Hepatocyte (in vitro differentiated cells): ENCODE data around the gene SNCAIP. TPM values are rescaled to one million over a fixed set of nuclear protein-coding genes. Genes with fewer than 3 reads are reported as not detected.

Source experiments
- DNase-seq: peaks from one replicate; pipeline ENCODE4 v3.0.0-alpha.2; 2016; ENCODE audit warnings: low spot score
- H2AFZ ChIP-seq: fragments of 200-600 bp; sonication (generic); 2 replicates; pipeline ENCODE4 v1.6.0; 2016; ENCODE audit warnings: antibody characterized with exemption, mild to moderate bottlenecking
- H3K27ac ChIP-seq: fragments of 200-600 bp; sonication (generic); 2 replicates; pipeline ENCODE4 v1.5.1; 2016; ENCODE audit warnings: mild to moderate bottlenecking
- H3K27me3 ChIP-seq: fragments of 200-600 bp; sonication (generic); 2 replicates; pipeline ENCODE4 v1.6.1; 2016
- H3K36me3 ChIP-seq: fragments of 200-600 bp; sonication (generic); replicated peaks from 2 replicates; pipeline ENCODE4 v1.5.1; 2016; ENCODE audit warnings: low read depth; ENCODE audit not compliant: insufficient read depth
- H3K4me1 ChIP-seq: fragments of 200-600 bp; sonication (generic); 2 replicates; pipeline ENCODE4 v1.5.1; 2016; ENCODE audit warnings: mild to moderate bottlenecking, moderate library complexity; ENCODE audit not compliant: insufficient read depth
- H3K4me2 ChIP-seq: fragments of 200-600 bp; sonication (generic); 2 replicates; pipeline ENCODE4 v1.6.0; 2016
- H3K4me3 ChIP-seq: fragments of 200-600 bp; sonication (generic); 2 replicates; pipeline ENCODE4 v1.5.1; 2016; ENCODE audit warnings: mild to moderate bottlenecking
- H3K79me2 ChIP-seq: fragments of 200-600 bp; sonication (generic); 2 replicates; pipeline ENCODE4 v1.6.0; 2017; ENCODE audit warnings: mild to moderate bottlenecking
- H3K9me2 ChIP-seq: fragments of 200-600 bp; sonication (generic); replicated peaks from 2 replicates; pipeline ENCODE4 v1.6.0; 2017; ENCODE audit warnings: mild to moderate bottlenecking; ENCODE audit not compliant: insufficient read depth
- H3K9me3 ChIP-seq: fragments of 200-600 bp; sonication (generic); 2 replicates; pipeline ENCODE4 v1.5.1; 2016; ENCODE audit warnings: low read depth, mild to moderate bottlenecking
- H4K20me1 ChIP-seq: fragments of 200-600 bp; sonication (generic); 2 replicates; pipeline ENCODE4 v1.6.0; 2016; ENCODE audit warnings: mild to moderate bottlenecking; ENCODE audit not compliant: insufficient read depth, poor library complexity, severe bottlenecking
- EZH2 ChIP-seq: fragments of 200-600 bp; sonication (generic); IDR thresholded peaks from 2 replicates; pipeline ENCODE4 v1.6.1; 2016; ENCODE audit warnings: antibody characterized with exemption, mild to moderate bottlenecking, borderline replicate concordance
- EZH2phosphoT487 ChIP-seq: fragments of 200-600 bp; sonication (generic); IDR thresholded peaks from one replicate; pipeline ENCODE4 v1.6.1; 2018; ENCODE audit warnings: antibody characterized with exemption, mild to moderate bottlenecking, low read depth, moderate library complexity; ENCODE audit not compliant: unreplicated experiment, severe bottlenecking
- WGBS: methylation state at CpG from one replicate; pipeline ENCODE4 v1.1.6; 2016; ENCODE audit warnings: low lambda C conversion rate; ENCODE audit errors: missing lambda C conversion rate; 5-methylcytosine and 5-hydroxymethylcytosine counted together
- polyA plus RNA-seq: library from polyadenylated mRNA; unstranded; fragments of >200 nt; fragmentation: Nextera tagmentation; extraction: Ambion mirVana; gene quantifications from 2 replicates; pipeline ENCODE4 v1.2.1, GENCODE V29; 2016
- total RNA-seq: library from RNA; depleted of rRNA; stranded (reverse); fragments of >200 nt; gene quantifications from 2 replicates; pipeline ENCODE4 v1.2.3, GENCODE V29; 2014
- TF ChIP-seq, protein P1 (sequence below): fragments of 200-600 bp; sonication (generic); IDR thresholded peaks from 2 replicates; pipeline ENCODE4 v1.5.1; 2016; ENCODE audit warnings: antibody characterized with exemption, mild to moderate bottlenecking; ENCODE audit not compliant: poor library complexity

The SNCAIP gene
- total and polyA plus RNA-seq, 2 experiments from 2014 or later = 7.1 to 19.1 TPM

GRCh38 chr5:122321921-122322320, 9.9 kb downstream of the SNCAIP start:
- H3K9me3 ChIP-seq = no peaks in the 10 kb centered on the region
- H3K79me2 ChIP-seq = peaks cover 3% of the 10 kb centered on the region
- no peaks in the 10 kb centered on the region for H3K4me1 ChIP-seq
- no peak overlapping the region for H3K27ac ChIP-seq
- H3K9me2 ChIP-seq = no peaks in the 10 kb centered on the region
- no peaks in the 10 kb centered on the region for H3K36me3 ChIP-seq
- H4K20me1 ChIP-seq = no peaks in the 10 kb centered on the region
- H3K4me2 ChIP-seq = no peak overlapping the region
- WGBS = 85% methylated on average over 2 of the region's 2 CpGs
- H3K27me3 ChIP-seq = no peaks in the 10 kb centered on the region
- TF ChIP-seq, protein P1, sequence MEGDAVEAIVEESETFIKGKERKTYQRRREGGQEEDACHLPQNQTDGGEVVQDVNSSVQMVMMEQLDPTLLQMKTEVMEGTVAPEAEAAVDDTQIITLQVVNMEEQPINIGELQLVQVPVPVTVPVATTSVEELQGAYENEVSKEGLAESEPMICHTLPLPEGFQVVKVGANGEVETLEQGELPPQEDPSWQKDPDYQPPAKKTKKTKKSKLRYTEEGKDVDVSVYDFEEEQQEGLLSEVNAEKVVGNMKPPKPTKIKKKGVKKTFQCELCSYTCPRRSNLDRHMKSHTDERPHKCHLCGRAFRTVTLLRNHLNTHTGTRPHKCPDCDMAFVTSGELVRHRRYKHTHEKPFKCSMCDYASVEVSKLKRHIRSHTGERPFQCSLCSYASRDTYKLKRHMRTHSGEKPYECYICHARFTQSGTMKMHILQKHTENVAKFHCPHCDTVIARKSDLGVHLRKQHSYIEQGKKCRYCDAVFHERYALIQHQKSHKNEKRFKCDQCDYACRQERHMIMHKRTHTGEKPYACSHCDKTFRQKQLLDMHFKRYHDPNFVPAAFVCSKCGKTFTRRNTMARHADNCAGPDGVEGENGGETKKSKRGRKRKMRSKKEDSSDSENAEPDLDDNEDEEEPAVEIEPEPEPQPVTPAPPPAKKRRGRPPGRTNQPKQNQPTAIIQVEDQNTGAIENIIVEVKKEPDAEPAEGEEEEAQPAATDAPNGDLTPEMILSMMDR = no peak
- TF ChIP-seq EZH2phosphoT487 (no peak), EZH2 (no peak)
- H3K4me3 ChIP-seq = no peak overlapping the region
- DNase-seq = no peak
- H2AFZ ChIP-seq = no peak overlapping the region

GRCh38 chr5:122322801-122323548, 10.9 kb downstream of the SNCAIP start:
- H2AFZ ChIP-seq = no peak overlapping the region
- no peak overlapping the region for H3K4me3 ChIP-seq
- H3K27ac ChIP-seq = no peak overlapping the region
- no peaks in the 10 kb centered on the region for H3K9me2 ChIP-seq
- H3K27me3 ChIP-seq = no peaks in the 10 kb centered on the region
- H3K4me2 ChIP-seq = no peak overlapping the region
- 62% methylated on average over 7 of the region's 7 CpGs for WGBS
- no peaks in the 10 kb centered on the region for H3K9me3 ChIP-seq
- H4K20me1 ChIP-seq = no peaks in the 10 kb centered on the region
- no peak for DNase-seq
- no peaks in the 10 kb centered on the region for H3K36me3 ChIP-seq
- no peak for TF ChIP-seq EZH2phosphoT487
- TF ChIP-seq, protein P1 = no peak
- no peak for TF ChIP-seq EZH2
- H3K79me2 ChIP-seq = no peaks in the 10 kb centered on the region
- H3K4me1 ChIP-seq = no peaks in the 10 kb centered on the region

DNA sequence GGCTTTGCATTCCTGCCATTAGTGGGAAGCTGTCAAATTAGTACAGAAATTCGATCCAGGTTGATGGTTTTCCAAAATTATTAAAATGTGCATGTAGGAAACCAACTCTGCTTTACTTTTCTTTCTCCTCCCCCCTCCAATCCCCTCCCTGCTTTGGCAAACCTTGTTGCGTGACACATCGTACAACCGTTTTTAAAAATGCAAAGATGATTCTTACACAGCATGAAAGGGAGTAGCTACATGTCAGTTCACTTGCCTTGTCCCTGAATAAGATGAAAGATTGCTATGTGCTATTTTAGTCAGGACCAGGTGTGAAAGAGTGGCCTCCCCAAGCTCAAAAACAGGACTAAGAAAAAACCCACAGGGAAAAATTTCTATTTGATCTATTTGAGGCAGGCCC, 11.7 kb downstream of the SNCAIP start:
- Histone ChIP-seq H3K4me3 (no peak overlapping the region), H3K27ac (no peak overlapping the region), H3K4me2 (no peak overlapping the region), H3K36me3 (no peaks in the 10 kb centered on the region), H3K27me3 (no peaks in the 10 kb centered on the region), H3K9me3 (no peaks in the 10 kb centered on the region), H3K4me1 (no peaks in the 10 kb centered on the region), H3K79me2 (no peaks in the 10 kb centered on the region), H2AFZ (no peak overlapping the region), H4K20me1 (no peaks in the 10 kb centered on the region), H3K9me2 (no peaks in the 10 kb centered on the region)
- no peak for DNase-seq
- TF ChIP-seq EZH2phosphoT487 = no peak
- WGBS = 89% methylated on average over 4 of the region's 4 CpGs

DNA sequence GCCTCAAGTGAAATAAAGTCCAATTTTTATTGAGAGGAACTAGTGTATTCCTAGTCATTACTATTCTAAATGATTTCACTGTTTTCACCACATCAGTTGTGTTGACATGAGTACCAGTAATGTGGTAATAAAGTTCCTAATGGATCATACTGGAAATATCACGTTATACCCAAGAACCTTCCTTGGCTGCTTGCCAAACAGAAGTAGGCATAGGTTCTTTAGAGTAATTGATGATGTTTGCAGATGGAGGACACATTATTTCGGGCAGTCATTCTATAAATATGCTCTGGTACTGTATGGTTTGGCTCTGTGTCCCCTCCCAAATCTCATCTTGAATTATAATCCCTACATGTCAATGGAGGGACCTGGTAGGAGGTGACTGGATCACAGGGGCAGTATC, 15.1 kb downstream of the SNCAIP start:
- no peak overlapping the region for H3K4me2 ChIP-seq
- H4K20me1 ChIP-seq = no peaks in the 10 kb centered on the region
- no peaks in the 10 kb centered on the region for H3K4me1 ChIP-seq
- WGBS = 68% methylated on average over 2 of the region's 2 CpGs
- no peaks in the 10 kb centered on the region for H3K9me3 ChIP-seq
- DNase-seq = no peak
- H3K9me2 ChIP-seq = no peaks in the 10 kb centered on the region
- TF ChIP-seq, protein P1 = no peak
- TF ChIP-seq EZH2 (no peak), EZH2phosphoT487 (no peak)
- no peaks in the 10 kb centered on the region for H3K27me3 ChIP-seq
- no peak overlapping the region for H2AFZ ChIP-seq
- no peak overlapping the region for H3K27ac ChIP-seq
- no peak overlapping the region for H3K4me3 ChIP-seq
- H3K36me3 ChIP-seq = no peaks in the 10 kb centered on the region
- no peaks in the 10 kb centered on the region for H3K79me2 ChIP-seq
